Naive B cell (primary cell): ENCODE data around the gene ULBP1. TPM values are rescaled to one million over a fixed set of nuclear protein-coding genes. Genes with fewer than 3 reads are reported as not detected.
"Not testable (repeated sequence)": the region's sequence is repeated elsewhere in the genome, so short reads cannot be mapped to it uniquely, and the experiment has no call there.

Experiments used
- ATAC-seq, 2 donors: fragments of 150-1000 bp; cut with Tn5 transposase; 2 replicates each; pipeline ENCODE4 v1.10.0; 2021; ENCODE audit warnings: low read depth in 2 of 2, mild to moderate bottlenecking in 2 of 2, moderate library complexity in 2 of 2
- DNase-seq: peaks from one replicate; pipeline ENCODE4 v3.0.0; 2022
- H3K27ac Mint-ChIP-seq, 6 donors: one replicate each; pipeline ENCODE4 v1.8.0; 2020 to 2022; ENCODE audit warnings: mild to moderate bottlenecking in 6 of 6, mixed read lengths in 6 of 6, moderate library complexity in 5 of 6, inconsistent platforms in 2 of 6
- H3K27me3 Mint-ChIP-seq, 3 donors: one replicate each; pipeline ENCODE4 v1.8.0; 2021 to 2022; ENCODE audit warnings: mixed read lengths in 3 of 3, mild to moderate bottlenecking in 1 of 3
- H3K36me3 Mint-ChIP-seq, 2 donors: one replicate each; pipeline ENCODE4 v1.8.0; 2020 to 2022; ENCODE audit warnings: mixed read lengths in 2 of 2, inconsistent platforms in 1 of 2, mild to moderate bottlenecking in 1 of 2
- H3K4me1 Mint-ChIP-seq, 3 donors: one replicate each; pipeline ENCODE4 v1.8.0; 2020 to 2022; ENCODE audit warnings: mixed read lengths in 3 of 3, inconsistent platforms in 1 of 3, mild to moderate bottlenecking in 1 of 3, moderate library complexity in 1 of 3
- H3K4me3 Mint-ChIP-seq, 8 donors: one replicate each; pipeline ENCODE4 v1.8.0; 2020 to 2022; ENCODE audit warnings: mild to moderate bottlenecking in 8 of 8, mixed read lengths in 8 of 8, moderate library complexity in 8 of 8, inconsistent platforms in 2 of 8
- H3K9me3 Mint-ChIP-seq, 7 donors: one replicate each; pipeline ENCODE4 v1.8.0; 2020 to 2022; ENCODE audit warnings: mixed read lengths in 7 of 7, mild to moderate bottlenecking in 5 of 7, inconsistent platforms in 2 of 7, moderate library complexity in 1 of 7
- polyA plus RNA-seq, 6 donors: library from polyadenylated mRNA; unstranded; fragments of 300-500 nt; fragmentation: Illumina TruSeq; gene quantifications; one replicate each; pipeline ENCODE4 v1.2.3, GENCODE V29; 2021; ENCODE audit warnings: low read depth in 6 of 6

The ULBP1 gene
- polyA plus RNA-seq, 6 donors from 2014 or later = not detected

GRCh38 chr6:149948011-149948410 lies 15.7 kb upstream of the ULBP1 start:
- peaks cover 76 to 80% (median 79%) of the 10 kb centered on the region in 3 donors for H3K27me3 Mint-ChIP-seq
- H3K9me3 Mint-ChIP-seq = peaks cover 0 to 1% (median 0%) of the 10 kb centered on the region in 7 donors
- H3K4me3 Mint-ChIP-seq = no peak overlapping the region
- ATAC-seq (no peak), DNase-seq (no peak)
- H3K4me1 Mint-ChIP-seq = no peaks in the 10 kb centered on the region
- no peak overlapping the region for H3K27ac Mint-ChIP-seq
- no peaks in the 10 kb centered on the region for H3K36me3 Mint-ChIP-seq

GRCh38 chr6:149948616-149949015 lies 15.1 kb upstream of the ULBP1 start:
- H3K4me1 Mint-ChIP-seq = peaks cover 0 to 3% (median 0%) of the 10 kb centered on the region in 3 donors
- peaks cover 75 to 78% (median 76%) of the 10 kb centered on the region in 3 donors for H3K27me3 Mint-ChIP-seq
- peaks cover 0 to 1% (median 0%) of the 10 kb centered on the region in 7 donors for H3K9me3 Mint-ChIP-seq
- ATAC-seq (no peak), DNase-seq (no peak)
- no peak overlapping the region for H3K4me3 Mint-ChIP-seq
- no peaks in the 10 kb centered on the region for H3K36me3 Mint-ChIP-seq
- H3K27ac Mint-ChIP-seq = no peak overlapping the region

GRCh38 chr6:149950423-149950822 lies 13.3 kb upstream of the ULBP1 start:
- DNase-seq = no peak
- Mint-ChIP-seq H3K4me3 (no peak overlapping the region), H3K9me3 (peaks cover 0 to 1% (median 0%) of the 10 kb centered on the region in 7 donors), H3K27ac (no peak overlapping the region), H3K36me3 (no peaks in the 10 kb centered on the region), H3K4me1 (peaks cover 5 to 14% (median 7%) of the 10 kb centered on the region in 3 donors), H3K27me3 (peaks cover 73 to 78% (median 75%) of the 10 kb centered on the region in 3 donors)
- ATAC-seq = no peak

- Mint-ChIP-seq H3K36me3 (no peaks in the 10 kb centered on the region), H3K27me3 (peaks cover 77 to 81% (median 78%) of the 10 kb centered on the region in 3 donors), H3K4me1 (peaks cover 5 to 14% (median 9%) of the 10 kb centered on the region in 3 donors), H3K4me3 (no peak overlapping the region), H3K9me3 (peaks cover 0 to 3% (median 0%) of the 10 kb centered on the region in 7 donors), H3K27ac (no peak overlapping the region)
- DNase-seq = no peak
- no peak for ATAC-seq
Observed at GRCh38 chr6:149951096-149951495, 12.6 kb upstream of the ULBP1 start.

GRCh38 chr6:149951626-149952025 lies 12.1 kb upstream of the ULBP1 start:
- no peaks in the 10 kb centered on the region for H3K36me3 Mint-ChIP-seq
- ATAC-seq = no peak
- DNase-seq = no peak
- H3K4me1 Mint-ChIP-seq = peaks cover 5 to 14% (median 9%) of the 10 kb centered on the region in 3 donors
- no peak overlapping the region for H3K27ac Mint-ChIP-seq
- H3K27me3 Mint-ChIP-seq = peaks cover 75 to 81% (median 77%) of the 10 kb centered on the region in 3 donors
- H3K4me3 Mint-ChIP-seq = no peak overlapping the region
- H3K9me3 Mint-ChIP-seq = peaks cover 0 to 3% (median 0%) of the 10 kb centered on the region in 7 donors

- H3K27ac Mint-ChIP-seq, H3K36me3 Mint-ChIP-seq, ATAC-seq, H3K9me3 Mint-ChIP-seq, DNase-seq: not testable (repeated sequence)
- Mint-ChIP-seq H3K4me3 (peak overlapping the region in 2 of 8 donors; percentile 36 to 67), H3K27me3 (peaks cover 70 to 76% (median 70%) of the 10 kb centered on the region in 3 donors), H3K4me1 (peaks cover 5 to 14% (median 9%) of the 10 kb centered on the region in 3 donors)
Observed at GRCh38 chr6:149953390-149953789, 10.4 kb upstream of the ULBP1 start.

GRCh38 chr6:149953934-149954327 lies 9.8 kb upstream of the ULBP1 start:
- DNase-seq, H3K36me3 Mint-ChIP-seq, H3K9me3 Mint-ChIP-seq: not testable (repeated sequence)
- Mint-ChIP-seq H3K4me1 (peaks cover 5 to 14% (median 9%) of the 10 kb centered on the region in 3 donors), H3K27ac (peak overlapping the region in 1 of 6 donors; percentile 59), H3K27me3 (peaks cover 69 to 78% (median 71%) of the 10 kb centered on the region in 3 donors), H3K4me3 (peak overlapping the region in 1 of 8 donors; percentile 67)
- ATAC-seq = peak; percentile 80 to 84

- Mint-ChIP-seq H3K4me3 (peak overlapping the region in 3 of 8 donors; percentile 36 to 90 (median 72)), H3K4me1 (peaks cover 5 to 14% (median 9%) of the 10 kb centered on the region in 3 donors), H3K27me3 (peaks cover 71 to 80% (median 72%) of the 10 kb centered on the region in 3 donors)
- H3K36me3 Mint-ChIP-seq, H3K9me3 Mint-ChIP-seq, DNase-seq, H3K27ac Mint-ChIP-seq: not testable (repeated sequence)
- ATAC-seq = peak; percentile 46 to 64
Observed at GRCh38 chr6:149954328-149954983, 9.3 kb upstream of the ULBP1 start.

GRCh38 chr6:149954984-149955653 lies 8.6 kb upstream of the ULBP1 start:
- peaks cover 5 to 14% (median 9%) of the 10 kb centered on the region in 3 donors for H3K4me1 Mint-ChIP-seq
- H3K27me3 Mint-ChIP-seq = peaks cover 71 to 80% (median 72%) of the 10 kb centered on the region in 3 donors
- H3K36me3 Mint-ChIP-seq, H3K9me3 Mint-ChIP-seq, ATAC-seq, DNase-seq: not testable (repeated sequence)
- peak overlapping the region in 6 of 8 donors; percentile 64 to 90 (median 74) for H3K4me3 Mint-ChIP-seq
- H3K27ac Mint-ChIP-seq = peak overlapping the region in 2 of 6 donors; percentile 20 to 26

- Mint-ChIP-seq H3K27me3 (peaks cover 71 to 80% (median 74%) of the 10 kb centered on the region in 3 donors), H3K4me1 (peaks cover 5 to 14% (median 9%) of the 10 kb centered on the region in 3 donors), H3K4me3 (peak overlapping the region in 4 of 8 donors; percentile 16 to 90 (median 73))
- not testable (repeated sequence) for H3K9me3 Mint-ChIP-seq, DNase-seq, H3K27ac Mint-ChIP-seq, H3K36me3 Mint-ChIP-seq, ATAC-seq
Observed at GRCh38 chr6:149955654-149956317, 8.0 kb upstream of the ULBP1 start.

GRCh38 chr6:149958124-149958523 lies 5.6 kb upstream of the ULBP1 start:
- not testable (repeated sequence) for DNase-seq, H3K4me3 Mint-ChIP-seq, H3K36me3 Mint-ChIP-seq, H3K27ac Mint-ChIP-seq, H3K9me3 Mint-ChIP-seq, ATAC-seq
- Mint-ChIP-seq H3K4me1 (peaks cover 14 to 19% (median 15%) of the 10 kb centered on the region in 3 donors), H3K27me3 (peaks cover 67 to 80% (median 72%) of the 10 kb centered on the region in 3 donors)

GRCh38 chr6:149959806-149960205 lies 3.9 kb upstream of the ULBP1 start:
- H3K27ac Mint-ChIP-seq, DNase-seq, H3K9me3 Mint-ChIP-seq, H3K36me3 Mint-ChIP-seq, ATAC-seq: not testable (repeated sequence)
- Mint-ChIP-seq H3K4me3 (peak overlapping the region in 1 of 8 donors; percentile 38), H3K4me1 (peaks cover 25 to 31% (median 29%) of the 10 kb centered on the region in 3 donors), H3K27me3 (peaks cover 78 to 89% (median 87%) of the 10 kb centered on the region in 3 donors)

GRCh38 chr6:149960488-149960887 lies 3.3 kb upstream of the ULBP1 start:
- Mint-ChIP-seq H3K36me3 (peaks cover 0 to 14% of the 10 kb centered on the region in 2 donors), H3K4me3 (no peak overlapping the region), H3K27ac (no peak overlapping the region), H3K27me3 (peaks cover 78 to 89% (median 87%) of the 10 kb centered on the region in 3 donors), H3K9me3 (peaks cover 0 to 7% (median 0%) of the 10 kb centered on the region in 7 donors), H3K4me1 (peaks cover 27 to 32% (median 31%) of the 10 kb centered on the region in 3 donors)
- no peak for ATAC-seq
- DNase-seq = no peak
